Measurements from ENCODE around the gene HS3ST3A1. TPM values are rescaled to one million over a fixed set of nuclear protein-coding genes. Genes with fewer than 3 reads are reported as not detected.

The HS3ST3A1 gene
- total and polyA plus RNA-seq, 2 experiments from 2014 or later: 39.2 to 85.1 TPM

DNA sequence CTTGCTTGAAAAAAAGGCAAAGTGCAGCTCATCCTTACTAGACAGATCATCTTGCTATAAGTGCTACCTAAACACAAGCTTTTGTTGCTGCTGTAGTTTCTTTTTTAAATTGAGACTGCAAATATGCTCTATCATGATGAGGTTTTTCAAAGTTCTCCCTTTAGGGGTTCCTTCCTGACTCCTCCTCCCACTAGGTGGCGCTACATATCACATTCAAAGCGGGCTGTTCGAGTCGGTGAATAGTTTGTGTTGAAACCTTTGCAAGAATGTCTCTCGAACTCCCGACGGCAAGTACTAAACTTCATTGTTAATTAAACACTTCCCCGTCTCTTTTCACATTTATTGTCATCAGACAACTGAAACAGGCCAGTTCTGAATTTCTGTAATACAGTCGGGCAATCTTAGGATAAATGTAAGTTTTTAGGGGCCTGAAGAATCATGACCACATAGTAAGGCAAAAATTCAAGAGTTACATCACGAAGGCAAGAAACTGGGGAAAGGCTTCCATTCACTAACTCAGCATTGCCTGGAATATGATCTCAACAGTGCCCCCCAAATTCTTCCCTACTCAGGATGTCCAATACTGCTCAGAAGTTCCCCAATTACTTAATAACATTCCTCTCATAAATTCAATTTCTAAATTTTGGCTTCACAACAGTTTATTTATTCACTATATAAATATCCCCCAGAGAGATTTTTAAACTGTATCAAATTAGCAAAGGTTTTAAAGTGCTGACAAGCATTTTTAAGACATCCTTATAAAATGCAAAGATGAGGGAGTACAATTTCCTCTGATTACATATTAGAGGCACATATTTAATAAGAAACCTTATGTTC is 6.7 kb downstream of the HS3ST3A1 start:
- H3K27me3 ChIP-seq (replicated peaks; ENCODE audit: insufficient read depth): no peaks in the 10 kb centered on the region
- peak overlapping the region; percentile 69 for H3K9ac ChIP-seq
- no peaks in the 10 kb centered on the region for H4K20me1 ChIP-seq (ENCODE audit: insufficient read depth)
- no peaks in the 10 kb centered on the region for H3K9me3 ChIP-seq (ENCODE audit: low read depth)
- peaks cover 55% of the 10 kb centered on the region for H3K4me1 ChIP-seq (ENCODE audit: insufficient read depth)
- H3F3A ChIP-seq (ENCODE audit: insufficient read depth): peaks cover 65% of the 10 kb centered on the region
- in situ Hi-C loops (cut with MboI): loop anchor here (10.0 to 25.0 kb wide), 3 partner anchors 258 to 700 kb away; no protein-coding TSS in a partner anchor
- peak overlapping the region; percentile 74 for H3K27ac ChIP-seq
- peaks cover 100% of the 10 kb centered on the region for H3K79me2 ChIP-seq (ENCODE audit: insufficient read depth)
- 29 to 34% methylated on average over 10 of the region's 10 CpGs for WGBS, 2 experiments (ENCODE audit: low coverage in 1 of 2, low lambda C conversion rate in 2 of 2, missing lambda C conversion rate in 2 of 2)
- H3K36me3 ChIP-seq (ENCODE audit: low read depth): peaks cover 12% of the 10 kb centered on the region
- peak overlapping the region; percentile 54 for H3K4me3 ChIP-seq
- DNase-seq: peak; percentile 88
- peak overlapping the region; percentile 99 for H3K4me2 ChIP-seq (ENCODE audit: unreplicated experiment)
- H2AFZ ChIP-seq: peak overlapping the region; percentile 39; the same call in 1 of the 2 replicates
- H3K9me2 ChIP-seq (ENCODE audit: insufficient read depth): no peaks in the 10 kb centered on the region
- TF ChIP-seq EZH2 (IDR thresholded peaks at IDR 0.05; ENCODE audit: insufficient read depth, poor library complexity, severe bottlenecking) (no peak), EZH2phosphoT487 (IDR thresholded peaks at IDR 0.05; ENCODE audit: insufficient read depth, low read depth) (no peak)

DNA sequence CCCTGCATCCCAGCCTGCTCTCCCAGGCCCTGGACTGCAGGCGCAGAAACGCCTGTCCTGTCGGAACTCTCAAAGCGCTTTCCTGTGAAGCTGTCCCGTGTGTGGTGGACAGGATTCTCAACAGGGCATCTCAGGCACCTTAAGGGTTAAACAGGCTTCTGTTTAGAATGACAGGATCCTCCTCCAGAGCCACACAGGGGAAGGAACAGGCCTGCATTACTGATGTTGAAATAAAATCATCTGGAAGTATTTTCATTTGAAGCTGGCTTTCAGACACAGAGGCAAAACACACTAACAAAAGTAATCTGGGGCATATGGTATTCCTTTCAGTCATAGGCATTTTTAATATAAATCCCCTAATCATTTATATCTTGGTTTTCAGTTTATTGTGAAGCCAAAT is 7.4 kb downstream of the HS3ST3A1 start:
- Histone ChIP-seq H4K20me1 (ENCODE audit: insufficient read depth) (no peaks in the 10 kb centered on the region), H3K9ac (peak overlapping the region; percentile 69), H3K4me2 (ENCODE audit: unreplicated experiment) (peak overlapping the region; percentile 99), H3K27me3 (replicated peaks; ENCODE audit: insufficient read depth) (no peaks in the 10 kb centered on the region), H3K4me3 (peak overlapping the region; percentile 54; the same call in 1 of the 2 replicates), H3F3A (ENCODE audit: insufficient read depth) (peaks cover 69% of the 10 kb centered on the region), H3K27ac (peak overlapping the region; percentile 74), H3K36me3 (ENCODE audit: low read depth) (peaks cover 18% of the 10 kb centered on the region), H3K4me1 (ENCODE audit: insufficient read depth) (peaks cover 62% of the 10 kb centered on the region), H3K9me3 (ENCODE audit: low read depth) (no peaks in the 10 kb centered on the region), H2AFZ (no peak overlapping the region), H3K79me2 (ENCODE audit: insufficient read depth) (peaks cover 100% of the 10 kb centered on the region), H3K9me2 (ENCODE audit: insufficient read depth) (no peaks in the 10 kb centered on the region)
- WGBS, 2 experiments (ENCODE audit: low coverage in 1 of 2, low lambda C conversion rate in 2 of 2, missing lambda C conversion rate in 2 of 2): 94 to 95% methylated on average over 5 of the region's 5 CpGs
- TF ChIP-seq EZH2phosphoT487 (IDR thresholded peaks at IDR 0.05; ENCODE audit: insufficient read depth, low read depth): no peak
- TF ChIP-seq EZH2 (IDR thresholded peaks at IDR 0.05; ENCODE audit: insufficient read depth, poor library complexity, severe bottlenecking): no peak
- in situ Hi-C loops (cut with MboI): loop anchor here (10.0 to 25.0 kb wide), 3 partner anchors 257 to 700 kb away; no protein-coding TSS in a partner anchor
- DNase-seq: peak; percentile 38

DNA sequence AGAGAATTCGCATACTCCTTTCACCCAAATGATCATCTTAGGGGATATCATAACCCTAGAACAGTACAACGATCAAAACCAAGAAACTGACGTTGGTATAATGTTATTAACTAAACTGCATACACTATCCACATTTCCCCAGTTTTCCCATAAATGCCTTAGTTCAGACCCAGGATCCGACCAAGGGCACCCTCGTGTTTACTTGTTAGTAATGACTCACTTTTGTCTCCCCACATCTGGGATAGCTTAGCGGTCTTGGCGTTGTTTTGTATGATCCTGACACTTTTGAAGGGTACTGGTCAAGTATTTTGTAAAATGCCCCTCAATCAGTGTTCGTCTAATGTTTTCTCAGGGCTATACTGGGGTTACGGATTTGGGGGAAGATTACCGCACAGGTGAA is 8.0 kb downstream of the HS3ST3A1 start:
- H3F3A ChIP-seq (ENCODE audit: insufficient read depth): peaks cover 69% of the 10 kb centered on the region
- H3K27me3 ChIP-seq (replicated peaks; ENCODE audit: insufficient read depth): no peaks in the 10 kb centered on the region
- H3K4me1 ChIP-seq (ENCODE audit: insufficient read depth): peaks cover 67% of the 10 kb centered on the region
- no peak overlapping the region for H3K4me3 ChIP-seq
- TF ChIP-seq EZH2 (IDR thresholded peaks at IDR 0.05; ENCODE audit: insufficient read depth, poor library complexity, severe bottlenecking): no peak
- TF ChIP-seq EZH2phosphoT487 (IDR thresholded peaks at IDR 0.05; ENCODE audit: insufficient read depth, low read depth): no peak
- H3K27ac ChIP-seq: peak overlapping the region; percentile 74
- H3K4me2 ChIP-seq (ENCODE audit: unreplicated experiment): peak overlapping the region; percentile 99
- H3K9ac ChIP-seq: 0 out of 2 replicates have a peak overlapping the region, but pooled peaks have one; percentile 69
- peaks cover 100% of the 10 kb centered on the region for H3K79me2 ChIP-seq (ENCODE audit: insufficient read depth)
- H4K20me1 ChIP-seq (ENCODE audit: insufficient read depth): no peaks in the 10 kb centered on the region
- WGBS, 2 experiments (ENCODE audit: low coverage in 1 of 2, low lambda C conversion rate in 2 of 2, missing lambda C conversion rate in 2 of 2): 64 to 71% methylated on average over 10 of the region's 10 CpGs
- DNase-seq: peak; percentile 52
- peaks cover 20% of the 10 kb centered on the region for H3K36me3 ChIP-seq (ENCODE audit: low read depth)
- no peaks in the 10 kb centered on the region for H3K9me2 ChIP-seq (ENCODE audit: insufficient read depth)
- no peak overlapping the region for H2AFZ ChIP-seq
- in situ Hi-C loops (cut with MboI): loop anchor here (10.0 to 25.0 kb wide), 3 partner anchors 256 to 701 kb away; no protein-coding TSS in a partner anchor
- H3K9me3 ChIP-seq (ENCODE audit: low read depth): no peaks in the 10 kb centered on the region

DNA sequence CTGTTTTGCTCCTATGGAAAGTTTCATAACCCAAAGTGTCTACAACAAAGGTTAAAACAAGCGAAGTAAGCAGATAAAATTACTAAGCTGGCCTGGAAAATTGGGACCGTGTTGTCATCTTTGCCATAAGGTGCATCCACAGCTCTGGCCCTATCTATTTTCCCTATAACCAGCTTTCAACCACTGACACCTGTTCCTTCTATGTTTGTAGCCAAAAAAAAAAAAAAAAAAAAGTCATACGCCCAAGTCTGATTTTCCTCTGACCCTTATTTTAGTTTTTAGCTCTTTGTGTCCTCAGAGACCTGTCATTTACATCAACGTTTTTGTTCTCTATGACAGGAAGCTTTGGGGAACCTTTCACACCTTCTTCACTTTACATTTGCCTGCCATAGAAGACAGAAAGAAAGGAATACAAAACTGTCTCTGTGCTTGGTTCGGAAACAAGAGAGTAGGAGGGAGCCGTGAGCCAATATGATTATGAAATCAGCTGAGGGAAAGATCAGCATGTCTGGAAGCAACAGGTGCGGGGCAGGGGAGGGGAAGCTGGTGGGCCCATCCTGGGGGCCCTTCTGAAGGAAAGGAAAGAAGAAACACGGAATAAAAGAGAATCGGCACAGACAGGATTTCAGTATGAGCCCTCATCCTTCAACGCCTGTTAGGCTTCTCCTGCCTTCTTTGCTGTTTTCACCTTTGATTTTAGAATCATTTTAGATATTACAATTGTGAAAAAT is 8.5 kb downstream of the HS3ST3A1 start:
- Histone ChIP-seq H3K79me2 (ENCODE audit: insufficient read depth) (peaks cover 100% of the 10 kb centered on the region), H4K20me1 (ENCODE audit: insufficient read depth) (no peaks in the 10 kb centered on the region), H3K9ac (no peak overlapping the region), H3F3A (ENCODE audit: insufficient read depth) (peaks cover 70% of the 10 kb centered on the region), H3K27me3 (replicated peaks; ENCODE audit: insufficient read depth) (no peaks in the 10 kb centered on the region), H3K9me2 (ENCODE audit: insufficient read depth) (no peaks in the 10 kb centered on the region), H3K4me2 (ENCODE audit: unreplicated experiment) (peak overlapping the region; percentile 99), H3K9me3 (ENCODE audit: low read depth) (no peaks in the 10 kb centered on the region), H3K4me1 (ENCODE audit: insufficient read depth) (peaks cover 68% of the 10 kb centered on the region), H3K36me3 (ENCODE audit: low read depth) (peaks cover 20% of the 10 kb centered on the region), H3K27ac (peak overlapping the region; percentile 74; the same call in 1 of the 2 replicates), H3K4me3 (no peak overlapping the region), H2AFZ (no peak overlapping the region)
- WGBS, 2 experiments (ENCODE audit: low coverage in 1 of 2, low lambda C conversion rate in 2 of 2, missing lambda C conversion rate in 2 of 2): 86% methylated on average over 10 of the region's 10 CpGs
- no peak for TF ChIP-seq EZH2phosphoT487 (IDR thresholded peaks at IDR 0.05; ENCODE audit: insufficient read depth, low read depth)
- TF ChIP-seq EZH2 (IDR thresholded peaks at IDR 0.05; ENCODE audit: insufficient read depth, poor library complexity, severe bottlenecking): no peak
- no peak for DNase-seq
- in situ Hi-C loops (cut with MboI): loop anchor here (10.0 to 25.0 kb wide), 3 partner anchors 256 to 702 kb away; no protein-coding TSS in a partner anchor

All from GM23248 (cell line).